Posterior vena cava (tissue), 2 donors: ENCODE data around the gene MEPCE. TPM values are rescaled to one million over a fixed set of nuclear protein-coding genes. Genes with fewer than 3 reads are reported as not detected.

Experiments
- DNase-seq: peaks from one replicate; pipeline ENCODE4 v3.0.0-alpha.2; 2020; ENCODE audit warnings: low spot score
- intact Hi-C, 2 donors: fragments of 100-400 bp; cut with DNase I; formaldehyde crosslinking; loops; one replicate each; pipeline versions ENCODE4 v1.14.1 to v1.14.2; 2022 to 2023
- total RNA-seq, 2 donors: library from RNA; stranded (reverse); fragmentation: NEBNext Ultra II Directional; extraction: Animal tissue kit (Norgen Biotek cat#: 25700); gene quantifications; one replicate each; pipeline ENCODE4 v1.2.1, GENCODE V29; 2021
- donor health status: DM: yes; HTN: yes; CAD: no.
- donor health status: DM: yes; HTN: yes; CAD: no.

Gene MEPCE
- total RNA-seq, 2 donors from 2014 or later = 19.8 to 21.8 TPM

GRCh38 chr7:100472854-100473499 is 43.3 kb downstream of the MEPCE start:
- intact Hi-C loops = loop anchor here (2.0 to 5.0 kb wide), 2 partner anchors 214 to 256 kb away; no protein-coding TSS in a partner anchor
- no peak for DNase-seq

- DNase-seq = no peak
- intact Hi-C loops = loop anchor here in 1 of 2 donors (5.0 kb wide), 1 partner anchor 207 kb away; no protein-coding TSS in a partner anchor
These were observed 45.9 kb downstream of the MEPCE start for GRCh38 chr7:100475549-100475948.

GRCh38 chr7:100476101-100476780 is 46.6 kb downstream of the MEPCE start:
- intact Hi-C loops = loop anchor here in 1 of 2 donors (5.0 kb wide), 1 partner anchor 206 kb away; no protein-coding TSS in a partner anchor

GRCh38 chr7:100476903-100477870 is 47.6 kb downstream of the MEPCE start:
- DNase-seq = no peak
- intact Hi-C loops = loop anchor here in 1 of 2 donors (5.0 kb wide), 1 partner anchor 205 kb away; no protein-coding TSS in a partner anchor

More at GRCh38 chr7:100476101-100476780, 46.6 kb downstream of the MEPCE start:
- DNase-seq = no peak

GRCh38 chr7:100477871-100478267 is 48.2 kb downstream of the MEPCE start:
- intact Hi-C loops = loop anchor here in 1 of 2 donors (5.0 kb wide), 1 partner anchor 204 kb away; no protein-coding TSS in a partner anchor
- no peak for DNase-seq

- peak; percentile 97 for DNase-seq
- intact Hi-C loops = loop anchor here in 1 of 2 donors (5.0 kb wide), 1 partner anchor 203 kb away; no protein-coding TSS in a partner anchor
These were observed 49.5 kb downstream of the MEPCE start, which contains the start of gene TSC22D4 for GRCh38 chr7:100478958-100479660. TSC22D4 (minus strand) TSS chr7:100479214; CDS start chr7:100478038, 1,176 bp downstream.

- intact Hi-C loops = loop anchor here (5.0 kb wide), 3 partner anchors 76 to 211 kb away; partner anchors contain the start of gene GIGYF1 (in 1 of the 2)
- DNase-seq = no peak
These were observed 51.8 kb downstream of the MEPCE start for GRCh38 chr7:100481466-100481865.

- DNase-seq = no peak
These were observed 53.1 kb downstream of the MEPCE start for GRCh38 chr7:100482728-100483089.

GRCh38 chr7:100483090-100483721 is 53.6 kb downstream of the MEPCE start:
- peak; percentile 89 for DNase-seq
- intact Hi-C loops = loop anchor here (2.0 to 5.0 kb wide), 4 partner anchors 16 to 209 kb away; partner anchors contain the start of gene GIGYF1 (in 1 of the 2)

More at GRCh38 chr7:100482728-100483089, 53.1 kb downstream of the MEPCE start:
- intact Hi-C loops = loop anchor here (2.0 to 5.0 kb wide), 4 partner anchors 16 to 210 kb away; partner anchors contain the start of gene GIGYF1 (in 1 of the 2)

Other genes with a start within 250 kb of the MEPCE start
- under 1 TPM; 0.42 to 0.67 TPM for gene PVRIG, start 209.9 kb upstream of the MEPCE start, total RNA-seq
- not detected for gene SPDYE3, start 122.1 kb upstream of the MEPCE start, total RNA-seq
- gene PILRB, start 71.7 kb upstream of the MEPCE start, total RNA-seq = 10 to 100 TPM; 17.7 to 32.5 TPM
- 10 to 100 TPM in 1 of 2 donors, 1 to 10 TPM in 1; 5.9 to 15.3 TPM for gene PILRA, start 56.3 kb upstream of the MEPCE start, total RNA-seq
- gene ZCWPW1, start 1.1 kb upstream of the MEPCE start, total RNA-seq = 1 to 10 TPM; 2.9 to 3.5 TPM
- 10 to 100 TPM; 16.7 to 23.9 TPM for gene PPP1R35, start 6.7 kb downstream of the MEPCE start, total RNA-seq
- gene SPACDR, start 34.4 kb downstream of the MEPCE start, total RNA-seq = under 1 TPM in 1 of 2 donors, not detected in 1; 0.62 TPM
- 10 to 100 TPM; 25.3 to 29.1 TPM for gene TSC22D4, start 49.4 kb downstream of the MEPCE start, total RNA-seq
- gene NYAP1, start 54.1 kb downstream of the MEPCE start, total RNA-seq = 1 to 10 TPM in 1 of 2 donors, under 1 TPM in 1; 0.86 to 1.4 TPM
- 10 to 100 TPM; 18.8 to 20.4 TPM for gene AGFG2, start 109.4 kb downstream of the MEPCE start, total RNA-seq
- 1 to 10 TPM; 2.8 to 5.0 TPM for gene SAP25, start 144.1 kb downstream of the MEPCE start, total RNA-seq
- gene LRCH4, start 156.3 kb downstream of the MEPCE start, total RNA-seq = 10 to 100 TPM; 28.5 to 30.7 TPM
- gene FBXO24, start 156.5 kb downstream of the MEPCE start, total RNA-seq = under 1 TPM; 0.14 to 0.51 TPM
- 100 to 1,000 TPM in 1 of 2 donors, 10 to 100 TPM in 1; 79.5 to 230 TPM for gene PCOLCE, start 172.5 kb downstream of the MEPCE start, total RNA-seq
- gene MOSPD3, start 182.7 kb downstream of the MEPCE start, total RNA-seq = 10 to 100 TPM; 10.8 to 16.3 TPM
- under 1 TPM; 0.57 to 0.83 TPM for gene TFR2, start 211.7 kb downstream of the MEPCE start, total RNA-seq
- not detected for gene ACTL6B, start 226.6 kb downstream of the MEPCE start, total RNA-seq
- 100 to 1,000 TPM; 173 to 199 TPM for gene GNB2, start 243.9 kb downstream of the MEPCE start, total RNA-seq